A549 (cell line): ENCODE data around the gene PCDHB4.

Experiments
- ESRRA ChIP-seq: fragments of 150-350 bp; IDR thresholded peaks from 2 replicates; pipeline ENCODE4 v1.6.1; 2014; ENCODE audit warnings: mild to moderate bottlenecking, low read length, borderline replicate concordance
- TF ChIP-seq, protein P1 (sequence below): fragments of >200 bp; sonication (Bioruptor Twin); formaldehyde crosslinking; IDR thresholded peaks from 3 replicates; pipeline ENCODE4 v1.5.1; 2016

DNA sequence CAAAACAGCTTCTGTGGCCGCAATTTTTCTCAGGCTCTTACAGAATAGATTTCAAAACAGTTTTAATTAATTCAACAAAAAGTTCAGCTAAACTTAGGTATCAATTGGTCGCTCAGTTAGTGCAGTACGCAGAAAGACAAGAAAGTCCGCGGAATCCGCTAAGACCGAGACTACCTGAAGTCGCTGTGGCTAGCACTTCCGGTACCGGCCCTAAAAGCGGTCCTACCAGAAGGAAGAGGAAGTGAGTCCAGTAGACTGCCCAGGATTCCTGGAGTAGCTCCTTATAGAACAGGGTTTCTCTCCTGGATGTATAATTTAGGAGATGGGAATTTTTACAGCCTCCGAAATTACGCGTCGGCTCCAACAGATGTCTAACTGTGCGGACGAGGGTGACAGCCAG lies 43.8 kb upstream of the PCDHB4 start:
- TF ChIP-seq, protein P1, sequence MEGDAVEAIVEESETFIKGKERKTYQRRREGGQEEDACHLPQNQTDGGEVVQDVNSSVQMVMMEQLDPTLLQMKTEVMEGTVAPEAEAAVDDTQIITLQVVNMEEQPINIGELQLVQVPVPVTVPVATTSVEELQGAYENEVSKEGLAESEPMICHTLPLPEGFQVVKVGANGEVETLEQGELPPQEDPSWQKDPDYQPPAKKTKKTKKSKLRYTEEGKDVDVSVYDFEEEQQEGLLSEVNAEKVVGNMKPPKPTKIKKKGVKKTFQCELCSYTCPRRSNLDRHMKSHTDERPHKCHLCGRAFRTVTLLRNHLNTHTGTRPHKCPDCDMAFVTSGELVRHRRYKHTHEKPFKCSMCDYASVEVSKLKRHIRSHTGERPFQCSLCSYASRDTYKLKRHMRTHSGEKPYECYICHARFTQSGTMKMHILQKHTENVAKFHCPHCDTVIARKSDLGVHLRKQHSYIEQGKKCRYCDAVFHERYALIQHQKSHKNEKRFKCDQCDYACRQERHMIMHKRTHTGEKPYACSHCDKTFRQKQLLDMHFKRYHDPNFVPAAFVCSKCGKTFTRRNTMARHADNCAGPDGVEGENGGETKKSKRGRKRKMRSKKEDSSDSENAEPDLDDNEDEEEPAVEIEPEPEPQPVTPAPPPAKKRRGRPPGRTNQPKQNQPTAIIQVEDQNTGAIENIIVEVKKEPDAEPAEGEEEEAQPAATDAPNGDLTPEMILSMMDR = no peak
- TF ChIP-seq ESRRA = no peak
